ENCODE measurements around the gene TRIM75.
"Not testable (repeated sequence)": the region's sequence is repeated elsewhere in the genome, so short reads cannot be mapped to it uniquely, and the experiment has no call there.

Gene TRIM75

GRCh38 chr4:165077034-165077578, 23.4 kb downstream of the TRIM75 start:
- no peak for DNase-seq (ENCODE audit: low read depth in 2 of 2)

- DNase-seq (ENCODE audit: low read depth in 2 of 2): no peak
These were observed 25.8 kb downstream of the TRIM75 start for GRCh38 chr4:165079476-165079875.

GRCh38 chr4:165084787-165085186, 31.1 kb downstream of the TRIM75 start:
- not testable (repeated sequence) for DNase-seq (ENCODE audit: low read depth in 2 of 2)

GRCh38 chr4:165085946-165086345, 32.3 kb downstream of the TRIM75 start:
- no peak for DNase-seq (ENCODE audit: low read depth in 2 of 2)

GRCh38 chr4:165088366-165088765, 34.7 kb downstream of the TRIM75 start:
- DNase-seq (ENCODE audit: low read depth in 2 of 2): no peak

GRCh38 chr4:165092187-165092586, 38.5 kb downstream of the TRIM75 start:
- not testable (repeated sequence) for DNase-seq (ENCODE audit: low read depth in 2 of 2)

GRCh38 chr4:165094873-165095272, 41.2 kb downstream of the TRIM75 start:
- DNase-seq (ENCODE audit: low read depth in 2 of 2): no peak

GRCh38 chr4:165095291-165095690, 41.6 kb downstream of the TRIM75 start:
- DNase-seq (ENCODE audit: low read depth in 2 of 2): no peak

- no peak for DNase-seq (ENCODE audit: low read depth in 2 of 2)
These were observed 43.1 kb downstream of the TRIM75 start for GRCh38 chr4:165096776-165097175.

GRCh38 chr4:165101641-165102040, 48.0 kb downstream of the TRIM75 start:
- DNase-seq (ENCODE audit: low read depth in 2 of 2): no peak

- DNase-seq (ENCODE audit: low read depth in 2 of 2): no peak
These were observed 52.9 kb downstream of the TRIM75 start for GRCh38 chr4:165106518-165106917.
